Peyer's patch (tissue), 4 donors: Measurements from ENCODE around the gene SH3BGRL3. TPM values are rescaled to one million over a fixed set of nuclear protein-coding genes. Genes with fewer than 3 reads are reported as not detected.
A peak's percentile ranks its signal among the peaks of the same experiment; 100 is the strongest.

Source experiments
- DNase-seq, 3 donors: peaks; one replicate each; pipeline ENCODE4 v3.0.0-alpha.2; 2017 to 2019
- H3K27ac ChIP-seq, 4 donors: fragments of 200-600 bp; sonication (generic); one replicate each; pipeline ENCODE4 v1.5.1; 2016 to 2019
- H3K27me3 ChIP-seq, 2 donors: fragments of 200-600 bp; sonication (generic); one replicate each; pipeline ENCODE4 v1.5.1; 2019
- H3K36me3 ChIP-seq, 3 donors: fragments of 200-600 bp; sonication (generic); one replicate each; pipeline ENCODE4 v1.5.1; 2016 to 2019
- H3K4me1 ChIP-seq, 4 donors: fragments of 200-600 bp; sonication (generic); one replicate each; pipeline ENCODE4 v1.5.1; 2016 to 2019
- H3K4me3 ChIP-seq, 4 donors: fragments of 200-600 bp; sonication (generic); 1 replicate in 3 of 4; 2 replicates in 1 of 4; pipeline ENCODE4 v1.5.1; 2016 to 2019; ENCODE audit warnings: mild to moderate bottlenecking in 1 of 4
- H3K9me3 ChIP-seq, 4 donors: fragments of 200-600 bp; sonication (generic); one replicate each; pipeline ENCODE4 v1.5.1; 2016 to 2019; ENCODE audit warnings: mild to moderate bottlenecking in 1 of 4
- POLR2A ChIP-seq, 2 donors: fragments of 450-650 bp; IDR thresholded peaks; one replicate each; pipeline ENCODE4 v1.5.1; 2017; ENCODE audit warnings: antibody characterized with exemption in 2 of 2, mild to moderate bottlenecking in 2 of 2, moderate library complexity in 2 of 2
- total RNA-seq, 4 donors: library from RNA; depleted of rRNA; stranded (reverse); fragments of >200 nt; gene quantifications; one replicate each; pipeline ENCODE4 v1.1.0, GENCODE V29; 2016
- TF ChIP-seq, protein P1 (sequence below), 6 experiments: fragments of 450-650 bp in 4 of 6; fragments of 200-600 bp in 2 of 6; sonication (generic) in 1 of 6; IDR thresholded peaks; one replicate each; pipeline ENCODE4 v1.5.1; 2017 to 2019; ENCODE audit warnings: antibody characterized with exemption in 6 of 6, mild to moderate bottlenecking in 3 of 6, moderate library complexity in 1 of 6

Gene SH3BGRL3
- total RNA-seq, 4 donors from 2014 or later: 62.7 to 91.8 (median 89.6) TPM

DNA sequence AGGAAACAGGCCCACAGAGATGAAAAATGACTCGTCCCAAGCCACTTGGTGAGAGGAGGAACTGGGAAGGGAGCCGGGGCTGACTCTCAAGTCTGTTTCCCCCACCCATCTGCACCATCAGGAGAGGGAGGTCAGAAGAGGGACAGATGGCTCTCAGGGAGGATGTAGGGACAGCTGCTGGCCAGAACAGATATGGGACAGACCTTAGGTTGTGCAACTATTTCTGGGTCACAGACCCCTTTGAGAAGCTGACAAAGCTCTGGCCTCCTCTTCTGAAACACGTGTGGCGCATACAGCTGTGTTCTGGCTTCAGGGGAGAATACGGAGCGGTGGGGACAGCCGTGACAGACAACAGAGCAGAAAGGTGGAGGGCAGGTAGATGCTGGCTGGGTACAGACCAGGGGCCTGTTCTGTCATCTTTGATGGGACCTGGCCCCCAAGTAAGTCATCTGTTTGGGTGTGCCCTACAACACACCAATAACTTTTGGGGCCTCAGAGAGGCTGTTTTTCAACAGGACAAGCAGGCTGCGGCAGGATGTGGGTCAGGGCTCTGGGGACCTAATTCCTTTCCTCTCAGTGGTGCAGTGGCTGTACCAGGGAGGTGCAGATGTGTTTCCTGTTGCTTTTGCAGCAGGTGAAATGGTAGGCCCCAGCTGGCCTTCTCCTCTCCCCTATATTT, 7.3 kb downstream of the SH3BGRL3 start:
- Histone ChIP-seq H3K27me3 (no peaks in the 10 kb centered on the region), H3K4me1 (peaks cover 0 to 82% (median 75%) of the 10 kb centered on the region in 4 donors), H3K36me3 (peaks cover 0 to 4% (median 0%) of the 10 kb centered on the region in 3 donors), H3K27ac (peak overlapping the region; percentile 73 to 91 (median 85)), H3K9me3 (no peaks in the 10 kb centered on the region), H3K4me3 (no peak overlapping the region)
- TF ChIP-seq, protein P1, sequence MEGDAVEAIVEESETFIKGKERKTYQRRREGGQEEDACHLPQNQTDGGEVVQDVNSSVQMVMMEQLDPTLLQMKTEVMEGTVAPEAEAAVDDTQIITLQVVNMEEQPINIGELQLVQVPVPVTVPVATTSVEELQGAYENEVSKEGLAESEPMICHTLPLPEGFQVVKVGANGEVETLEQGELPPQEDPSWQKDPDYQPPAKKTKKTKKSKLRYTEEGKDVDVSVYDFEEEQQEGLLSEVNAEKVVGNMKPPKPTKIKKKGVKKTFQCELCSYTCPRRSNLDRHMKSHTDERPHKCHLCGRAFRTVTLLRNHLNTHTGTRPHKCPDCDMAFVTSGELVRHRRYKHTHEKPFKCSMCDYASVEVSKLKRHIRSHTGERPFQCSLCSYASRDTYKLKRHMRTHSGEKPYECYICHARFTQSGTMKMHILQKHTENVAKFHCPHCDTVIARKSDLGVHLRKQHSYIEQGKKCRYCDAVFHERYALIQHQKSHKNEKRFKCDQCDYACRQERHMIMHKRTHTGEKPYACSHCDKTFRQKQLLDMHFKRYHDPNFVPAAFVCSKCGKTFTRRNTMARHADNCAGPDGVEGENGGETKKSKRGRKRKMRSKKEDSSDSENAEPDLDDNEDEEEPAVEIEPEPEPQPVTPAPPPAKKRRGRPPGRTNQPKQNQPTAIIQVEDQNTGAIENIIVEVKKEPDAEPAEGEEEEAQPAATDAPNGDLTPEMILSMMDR (IDR thresholded peaks at IDR 0.05): no peak
- no peak for TF ChIP-seq POLR2A (IDR thresholded peaks at IDR 0.05)
- DNase-seq: peak; percentile 54 to 96 (median 96)

GRCh38 chr1:26287811-26288210, 7.9 kb downstream of the SH3BGRL3 start:
- Histone ChIP-seq H3K27me3 (no peaks in the 10 kb centered on the region), H3K9me3 (no peaks in the 10 kb centered on the region), H3K4me3 (no peak overlapping the region), H3K36me3 (no peaks in the 10 kb centered on the region), H3K27ac (peak overlapping the region; percentile 73 to 91 (median 85)), H3K4me1 (peaks cover 0 to 84% (median 76%) of the 10 kb centered on the region in 4 donors)
- DNase-seq: no peak
- no peak for TF ChIP-seq POLR2A (IDR thresholded peaks at IDR 0.05)
- TF ChIP-seq, protein P1 (IDR thresholded peaks at IDR 0.05): no peak

DNA sequence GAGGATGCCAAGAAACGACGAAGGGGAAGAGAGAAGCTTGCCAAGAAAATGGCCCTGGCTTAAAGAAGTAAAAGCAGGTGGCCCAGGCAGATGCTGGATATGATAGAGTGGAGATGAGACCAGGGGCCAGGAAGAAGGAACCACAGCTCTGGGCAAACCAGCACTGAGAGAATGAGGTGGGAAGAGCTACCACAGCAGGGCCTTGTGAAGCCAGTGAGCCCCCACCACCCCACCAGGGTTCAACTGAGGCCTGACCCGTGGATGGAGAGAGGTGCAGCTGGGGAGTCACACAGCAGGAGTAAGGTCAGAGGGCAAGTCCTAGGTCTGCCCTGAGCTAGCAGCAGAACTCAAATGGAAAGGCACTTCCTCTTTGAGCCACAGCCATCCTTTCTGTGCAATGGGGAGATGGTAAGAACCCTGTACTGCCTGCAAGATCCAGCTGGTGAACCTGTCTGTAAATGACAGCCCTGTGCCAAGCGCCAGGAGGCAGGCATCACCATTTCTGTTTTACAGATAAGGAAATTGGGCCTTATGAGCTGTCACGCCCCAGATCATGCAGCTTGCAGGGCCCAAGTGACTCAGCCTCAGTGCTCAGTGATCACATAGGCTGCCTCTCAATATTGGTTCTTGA, 8.5 kb downstream of the SH3BGRL3 start:
- no peaks in the 10 kb centered on the region for H3K36me3 ChIP-seq
- peaks cover 0 to 87% (median 75%) of the 10 kb centered on the region in 4 donors for H3K4me1 ChIP-seq
- H3K4me3 ChIP-seq: no peak overlapping the region
- peak overlapping the region; percentile 73 to 91 (median 85) for H3K27ac ChIP-seq
- H3K9me3 ChIP-seq: no peaks in the 10 kb centered on the region
- no peaks in the 10 kb centered on the region for H3K27me3 ChIP-seq
- peak in 2 of 3 donors; percentile 54 to 75 for DNase-seq
- TF ChIP-seq, protein P1 (IDR thresholded peaks at IDR 0.05): no peak
- TF ChIP-seq POLR2A (IDR thresholded peaks at IDR 0.05): no peak

DNA sequence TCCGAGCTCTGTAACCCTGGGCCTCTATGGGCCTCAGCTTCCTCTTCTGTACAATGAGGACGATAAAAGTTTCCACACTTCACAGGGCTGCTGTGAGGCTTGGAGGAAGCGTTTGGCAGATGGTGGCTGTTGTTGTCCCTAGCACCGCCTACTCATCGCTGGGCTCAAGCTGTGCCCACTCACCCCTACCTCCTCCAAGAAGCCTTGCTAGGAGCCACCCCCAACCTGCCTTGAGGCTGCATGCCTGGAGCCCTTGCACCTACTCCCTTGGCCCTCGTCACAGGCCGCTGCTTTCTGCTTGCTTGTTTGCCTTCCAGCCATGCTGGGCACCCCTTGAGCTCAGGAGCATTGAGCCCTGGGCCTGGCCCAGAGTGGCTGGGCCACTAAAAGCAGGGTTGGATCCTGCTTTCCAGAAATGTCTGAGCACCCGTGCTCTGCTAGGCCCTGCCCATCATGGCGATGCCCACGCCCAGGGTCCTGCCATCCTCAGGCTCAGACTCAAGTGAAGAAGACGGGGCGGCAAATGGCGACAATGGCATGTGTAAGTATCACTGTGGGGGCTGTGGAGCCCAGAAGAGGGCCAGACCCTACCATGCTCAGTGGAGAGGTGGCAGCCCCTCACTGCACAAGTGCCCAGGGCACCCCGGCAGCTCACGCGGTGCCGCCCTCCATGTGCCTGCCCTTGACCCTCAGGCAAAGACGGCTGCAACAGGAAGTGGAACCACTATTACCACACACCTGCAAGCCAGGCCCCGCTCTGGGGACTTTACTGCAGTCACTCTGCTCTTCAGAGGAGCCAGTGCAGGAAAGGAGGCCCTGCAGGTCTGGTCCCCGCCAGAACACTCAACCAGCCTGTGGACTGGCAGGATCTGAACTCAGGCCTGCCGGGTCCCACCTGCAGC, 9.5 kb downstream of the SH3BGRL3 start:
- H3K36me3 ChIP-seq: no peaks in the 10 kb centered on the region
- H3K27me3 ChIP-seq: no peaks in the 10 kb centered on the region
- peak in 2 of 3 donors; percentile 92 to 93 for DNase-seq
- peak overlapping the region; percentile 73 to 91 (median 85) for H3K27ac ChIP-seq
- no peaks in the 10 kb centered on the region for H3K9me3 ChIP-seq
- TF ChIP-seq, protein P1 (IDR thresholded peaks at IDR 0.05): no peak
- no peak for TF ChIP-seq POLR2A (IDR thresholded peaks at IDR 0.05)
- no peak overlapping the region for H3K4me3 ChIP-seq
- H3K4me1 ChIP-seq: peaks cover 0 to 79% (median 67%) of the 10 kb centered on the region in 4 donors

DNA sequence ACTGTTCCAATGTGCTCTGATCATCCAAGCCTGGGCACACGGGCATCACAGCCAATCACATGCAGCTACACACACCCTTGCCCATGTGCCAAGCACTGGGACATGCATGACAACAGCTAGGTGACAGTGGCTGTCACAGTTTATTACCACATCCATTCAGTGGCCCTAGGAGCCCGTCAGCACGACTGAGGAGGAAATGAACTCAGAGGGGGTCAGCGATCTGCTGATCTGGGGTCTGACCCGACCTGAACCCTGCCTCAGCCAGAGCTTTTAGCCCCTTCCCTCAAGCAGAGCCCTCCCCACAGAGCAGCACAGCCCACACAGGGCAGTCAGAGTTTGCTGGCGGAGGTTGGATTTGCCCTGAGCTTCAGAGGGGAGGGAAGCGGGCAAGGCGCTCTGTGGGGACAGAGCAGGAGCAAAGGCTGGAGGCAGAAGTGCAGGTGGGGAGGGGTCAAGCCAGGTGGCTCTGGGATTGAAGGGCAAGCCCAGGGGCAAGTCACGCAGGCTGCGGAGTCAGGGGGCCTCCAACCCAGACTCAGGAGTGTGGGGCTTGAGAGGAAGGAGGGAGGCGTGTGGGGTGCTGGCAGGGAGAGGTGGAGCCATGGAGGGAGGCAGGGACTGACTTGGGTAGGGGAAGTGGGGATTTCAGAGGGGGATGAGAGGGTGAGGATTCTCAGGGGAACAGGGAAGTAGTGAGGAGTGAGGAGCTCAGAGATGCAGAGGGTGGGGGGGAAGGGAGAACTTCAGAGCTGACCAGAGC, 10.4 kb downstream of the SH3BGRL3 start:
- H3K4me3 ChIP-seq: no peak overlapping the region
- H3K9me3 ChIP-seq: no peaks in the 10 kb centered on the region
- peak overlapping the region; percentile 73 to 91 (median 85) for H3K27ac ChIP-seq
- peaks cover 0 to 71% (median 58%) of the 10 kb centered on the region in 4 donors for H3K4me1 ChIP-seq
- DNase-seq: peak in 2 of 3 donors; percentile 59
- TF ChIP-seq, protein P1 (IDR thresholded peaks at IDR 0.05): no peak
- no peak for TF ChIP-seq POLR2A (IDR thresholded peaks at IDR 0.05)
- no peaks in the 10 kb centered on the region for H3K27me3 ChIP-seq
- no peaks in the 10 kb centered on the region for H3K36me3 ChIP-seq
